ENCODE results near the gene PCDHGA10.
"Not testable (repeated sequence)": the region's sequence is repeated elsewhere in the genome, so short reads cannot be mapped to it uniquely, and the experiment has no call there.

Gene PCDHGA10

DNA sequence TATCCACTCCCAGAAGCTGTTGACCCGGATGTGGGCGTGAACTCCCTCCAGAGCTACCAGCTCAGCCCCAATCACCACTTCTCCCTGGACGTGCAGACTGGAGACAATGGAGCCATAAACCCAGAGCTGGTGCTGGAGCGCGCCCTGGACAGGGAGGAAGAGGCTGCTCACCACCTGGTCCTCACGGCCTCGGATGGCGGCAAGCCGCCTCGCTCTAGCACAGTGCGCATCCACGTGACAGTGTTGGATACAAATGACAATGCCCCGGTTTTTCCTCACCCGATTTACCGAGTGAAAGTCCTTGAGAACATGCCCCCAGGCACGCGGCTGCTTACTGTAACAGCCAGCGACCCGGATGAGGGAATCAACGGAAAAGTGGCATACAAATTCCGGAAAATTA is 19.5 kb upstream of the PCDHGA10 start:
- no peak for DNase-seq

GRCh38 chr5:141394401-141395187 is 18.2 kb upstream of the PCDHGA10 start:
- not testable (repeated sequence) for DNase-seq

GRCh38 chr5:141397756-141398551 is 14.8 kb upstream of the PCDHGA10 start, which contains the start of gene PCDHGB5:
PCDHGB5 (plus strand) TSS chr5:141397947; CDS start chr5:141398128, 181 bp downstream.
- not testable (repeated sequence) for DNase-seq

- DNase-seq = no peak
Measured at GRCh38 chr5:141398608-141399007, 14.2 kb upstream of the PCDHGA10 start.

DNA sequence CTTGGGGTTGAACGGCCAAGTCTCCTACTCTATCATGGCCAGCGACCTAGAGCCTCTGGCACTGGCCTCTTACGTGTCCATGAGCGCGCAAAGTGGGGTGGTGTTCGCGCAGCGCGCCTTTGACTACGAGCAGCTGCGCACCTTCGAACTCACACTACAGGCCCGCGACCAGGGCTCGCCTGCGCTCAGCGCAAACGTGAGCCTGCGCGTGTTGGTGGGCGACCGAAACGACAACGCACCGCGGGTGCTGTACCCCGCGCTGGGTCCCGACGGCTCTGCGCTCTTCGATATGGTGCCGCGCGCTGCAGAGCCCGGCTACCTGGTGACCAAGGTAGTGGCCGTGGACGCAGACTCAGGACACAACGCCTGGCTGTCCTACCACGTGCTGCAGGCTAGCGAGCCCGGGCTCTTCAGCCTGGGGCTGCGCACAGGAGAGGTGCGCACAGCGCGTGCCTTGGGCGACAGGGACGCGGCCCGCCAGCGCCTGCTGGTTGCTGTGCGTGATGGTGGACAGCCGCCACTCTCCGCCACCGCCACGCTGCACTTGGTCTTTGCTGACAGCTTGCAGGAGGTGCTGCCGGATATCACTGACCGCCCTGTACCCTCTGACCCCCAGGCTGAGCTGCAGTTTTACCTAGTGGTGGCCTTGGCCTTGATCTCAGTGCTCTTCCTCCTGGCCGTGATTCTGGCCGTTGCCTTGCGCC is 13.1 kb upstream of the PCDHGA10 start:
- no peak for DNase-seq

DNA sequence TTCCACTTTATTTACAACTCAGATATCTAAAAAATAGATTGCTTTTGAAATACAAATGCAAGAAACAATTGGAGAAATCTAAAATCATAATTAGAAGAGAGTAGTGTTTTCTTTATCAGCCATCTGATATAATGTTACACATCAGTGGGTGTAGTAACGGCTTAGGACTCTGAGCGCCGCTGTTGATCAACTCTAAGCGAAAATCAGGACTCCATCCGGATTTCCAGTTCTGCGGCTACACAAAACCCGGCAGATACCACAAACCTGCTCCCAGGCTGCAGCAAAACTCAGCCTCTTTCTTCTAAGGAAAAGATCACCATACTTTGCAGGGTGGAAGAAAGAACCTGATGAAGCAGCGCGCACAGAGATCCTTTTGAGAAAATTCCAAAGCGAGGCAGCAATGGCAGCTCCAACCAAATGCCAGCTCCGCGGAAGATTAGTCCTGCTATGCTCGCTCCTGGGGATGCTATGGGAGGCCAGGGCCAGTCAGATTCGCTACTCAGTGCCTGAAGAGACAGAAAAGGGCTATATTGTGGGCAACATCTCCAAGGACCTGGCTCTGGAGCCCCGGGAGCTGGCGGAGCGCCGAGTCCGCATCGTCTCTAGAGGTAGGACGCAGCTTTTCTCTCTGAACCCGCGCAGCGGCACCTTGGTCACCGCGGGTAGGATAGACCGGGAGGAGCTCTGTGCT is 10.1 kb upstream of the PCDHGA10 start, which contains the start of gene PCDHGA9:
PCDHGA9 (plus strand) TSS at position 226 of the 691 bp plus-strand sequence; CDS start at position 401, 175 bp downstream.
- DNase-seq = no peak

DNA sequence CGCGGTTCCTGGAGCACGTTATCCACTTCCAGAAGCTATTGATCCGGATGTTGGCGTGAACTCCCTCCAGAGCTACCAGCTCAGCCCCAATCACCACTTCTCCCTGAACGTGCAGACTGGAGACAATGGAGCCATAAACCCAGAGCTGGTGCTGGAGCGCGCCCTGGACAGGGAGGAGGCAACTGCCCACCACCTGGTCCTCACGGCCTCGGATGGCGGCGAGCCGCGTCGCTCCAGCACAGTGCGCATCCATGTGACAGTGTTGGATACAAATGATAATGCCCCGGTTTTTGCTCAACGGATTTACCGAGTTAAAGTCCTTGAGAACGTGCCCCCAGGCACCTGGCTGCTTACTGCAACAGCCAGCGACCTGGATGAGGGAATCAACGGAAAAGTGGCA is 9.4 kb upstream of the PCDHGA10 start:
- no peak for DNase-seq

GRCh38 chr5:141407790-141408505 is 4.8 kb upstream of the PCDHGA10 start, which contains the start of gene PCDHGB6:
PCDHGB6 (plus strand) TSS chr5:141408021; CDS start chr5:141408203, 182 bp downstream.
- DNase-seq = not testable (repeated sequence)

DNA sequence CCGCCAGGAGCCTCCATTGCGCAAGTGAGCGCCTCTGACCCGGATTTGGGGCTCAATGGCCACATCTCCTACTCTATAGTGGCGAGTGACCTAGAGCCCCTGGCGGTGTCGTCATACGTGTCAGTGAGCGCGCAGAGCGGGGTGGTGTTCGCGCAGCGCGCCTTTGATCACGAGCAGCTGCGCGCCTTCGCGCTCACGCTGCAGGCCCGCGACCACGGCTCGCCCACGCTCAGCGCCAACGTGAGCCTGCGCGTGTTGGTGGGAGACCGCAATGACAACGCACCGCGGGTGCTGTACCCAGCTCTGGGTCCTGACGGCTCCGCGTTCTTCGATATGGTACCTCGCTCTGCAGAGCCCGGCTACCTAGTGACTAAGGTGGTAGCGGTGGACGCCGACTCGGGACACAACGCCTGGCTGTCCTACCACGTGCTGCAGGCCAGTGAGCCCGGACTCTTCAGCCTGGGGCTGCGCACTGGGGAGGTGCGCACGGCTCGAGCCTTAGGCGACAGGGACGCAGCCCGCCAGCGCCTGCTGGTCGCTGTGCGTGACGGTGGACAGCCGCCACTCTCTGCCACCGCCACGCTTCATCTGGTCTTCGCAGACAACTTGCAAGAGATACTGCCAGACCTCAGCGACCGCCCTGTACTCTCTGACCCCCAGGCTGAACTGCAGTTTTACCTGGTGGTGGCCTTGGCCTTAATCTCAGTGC is 3.0 kb upstream of the PCDHGA10 start:
- DNase-seq = no peak

GRCh38 chr5:141411575-141411974 is 1.2 kb upstream of the PCDHGA10 start:
- no peak for DNase-seq

GRCh38 chr5:141413540-141414069 is 818 bp downstream of the PCDHGA10 start:
- no peak for DNase-seq

GRCh38 chr5:141414548-141415274 is 1.9 kb downstream of the PCDHGA10 start:
- DNase-seq = not testable (repeated sequence)

GRCh38 chr5:141415275-141415618 is 2.5 kb downstream of the PCDHGA10 start:
- not testable (repeated sequence) for DNase-seq

DNA sequence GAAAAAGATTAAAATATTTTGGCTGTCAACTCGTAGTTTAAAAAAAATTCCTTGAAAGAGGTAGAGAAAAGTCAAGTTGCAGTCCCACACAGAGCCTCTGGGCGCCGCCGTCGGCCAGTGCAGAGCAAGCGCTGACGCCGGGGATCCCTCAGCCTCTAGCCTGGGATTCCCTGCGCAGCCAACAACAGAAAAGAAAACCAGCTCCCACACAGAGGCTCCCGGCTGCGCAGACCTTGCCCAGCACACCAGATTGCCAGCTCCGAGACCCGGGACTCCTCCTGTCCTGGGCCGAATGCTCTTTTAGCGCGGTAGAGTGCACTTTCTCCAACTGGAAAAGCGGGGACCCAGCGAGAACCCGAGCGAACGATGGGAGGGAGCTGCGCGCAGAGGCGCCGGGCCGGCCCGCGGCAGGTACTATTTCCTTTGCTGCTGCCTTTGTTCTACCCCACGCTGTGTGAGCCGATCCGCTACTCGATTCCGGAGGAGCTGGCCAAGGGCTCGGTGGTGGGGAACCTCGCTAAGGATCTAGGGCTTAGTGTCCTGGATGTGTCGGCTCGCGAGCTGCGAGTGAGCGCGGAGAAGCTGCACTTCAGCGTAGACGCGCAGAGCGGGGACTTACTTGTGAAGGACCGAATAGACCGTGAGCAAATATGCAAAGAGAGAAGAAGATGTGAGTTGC is 4.8 kb downstream of the PCDHGA10 start, which contains the start of gene PCDHGB7:
PCDHGB7 (plus strand) TSS at position 184 of the 679 bp plus-strand sequence; CDS start at position 367, 183 bp downstream.
- not testable (repeated sequence) for DNase-seq

DNA sequence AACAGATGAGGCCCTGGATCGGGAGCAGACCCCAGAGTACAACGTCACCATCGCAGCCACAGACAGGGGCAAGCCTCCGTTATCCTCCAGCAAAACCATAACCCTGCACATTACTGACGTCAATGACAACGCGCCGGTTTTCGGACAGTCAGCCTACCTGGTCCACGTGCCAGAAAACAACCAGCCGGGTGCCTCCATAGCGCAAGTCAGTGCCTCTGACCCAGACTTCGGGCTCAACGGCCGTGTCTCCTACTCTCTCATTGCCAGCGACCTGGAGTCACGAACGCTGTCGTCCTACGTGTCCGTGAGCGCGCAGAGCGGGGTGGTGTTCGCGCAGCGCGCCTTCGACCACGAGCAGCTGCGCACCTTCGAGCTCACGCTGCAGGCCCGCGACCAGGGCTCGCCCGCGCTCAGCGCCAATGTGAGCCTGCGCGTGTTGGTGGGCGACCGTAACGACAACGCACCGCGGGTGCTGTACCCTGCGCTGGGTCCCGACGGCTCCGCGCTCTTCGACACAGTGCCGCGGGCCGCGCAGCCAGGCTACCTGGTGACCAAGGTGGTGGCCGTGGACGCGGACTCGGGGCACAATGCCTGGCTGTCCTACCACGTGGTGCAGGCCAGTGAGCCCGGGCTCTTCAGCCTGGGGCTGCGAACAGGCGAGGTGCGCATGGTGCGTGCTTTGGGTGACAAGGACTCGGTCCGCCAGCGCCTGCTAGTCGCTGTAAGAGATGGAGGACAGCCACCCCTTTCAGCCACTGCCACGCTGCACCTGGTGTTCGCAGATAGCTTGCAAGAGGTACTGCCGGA is 6.5 kb downstream of the PCDHGA10 start:
- no peak for DNase-seq

DNA sequence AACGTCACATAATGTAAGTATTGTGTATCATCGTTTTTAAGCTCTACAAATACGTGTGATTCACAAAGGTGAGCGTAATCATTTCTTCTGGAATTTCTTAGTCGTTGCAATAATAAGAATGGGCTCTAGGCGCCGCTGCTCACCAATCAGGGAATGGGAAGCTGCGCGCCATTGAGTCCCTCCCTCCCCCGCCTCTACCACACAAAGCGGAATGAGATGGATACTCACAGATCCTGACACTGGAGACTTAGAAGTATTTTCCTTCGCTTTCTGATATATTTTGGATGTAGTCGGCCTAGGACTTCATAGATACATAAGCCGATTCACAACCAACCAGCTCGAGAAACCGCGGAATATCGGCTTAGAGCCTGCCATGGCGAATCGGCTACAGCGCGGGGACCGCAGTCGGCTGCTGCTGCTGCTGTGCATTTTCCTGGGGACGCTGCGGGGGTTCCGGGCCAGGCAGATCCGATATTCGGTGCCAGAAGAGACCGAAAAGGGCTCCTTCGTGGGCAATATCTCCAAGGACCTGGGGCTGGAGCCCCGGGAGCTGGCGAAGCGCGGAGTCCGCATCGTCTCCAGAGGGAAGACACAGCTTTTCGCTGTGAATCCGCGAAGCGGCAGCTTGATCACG is 8.2 kb downstream of the PCDHGA10 start, which contains the start of gene PCDHGA11:
PCDHGA11 (plus strand) TSS at position 197 of the 634 bp plus-strand sequence; CDS start at position 374, 177 bp downstream.
- no peak for DNase-seq

- DNase-seq = no peak
Measured at GRCh38 chr5:141421489-141421855, 8.7 kb downstream of the PCDHGA10 start.
